Parathyroid adenoma (tissue), 2 donors: Measurements from ENCODE around the gene KRT35.

Experiments
- H2AFZ ChIP-seq: fragments of 300-600 bp; sonication (generic); one replicate; pipeline ENCODE4 v1.7.0; 2017; ENCODE audit warnings: antibody characterized with exemption, mild to moderate bottlenecking
- H3K27ac ChIP-seq: fragments of 300-600 bp; sonication (generic); one replicate; pipeline ENCODE4 v1.7.0; 2017
- H3K27me3 ChIP-seq: fragments of 300-600 bp; sonication (generic); one replicate; pipeline ENCODE4 v1.7.0; 2017; ENCODE audit warnings: low read length; ENCODE audit not compliant: control insufficient read depth, insufficient read depth
- H3K36me3 ChIP-seq: fragments of 300-600 bp; sonication (generic); one replicate; pipeline ENCODE4 v1.7.0; 2017; ENCODE audit warnings: low read length; ENCODE audit not compliant: control insufficient read depth, insufficient read depth
- H3K4me1 ChIP-seq: fragments of 300-600 bp; sonication (generic); one replicate; pipeline ENCODE4 v1.7.0; 2017; ENCODE audit warnings: control low read depth
- H3K4me2 ChIP-seq: fragments of 300-600 bp; sonication (generic); one replicate; pipeline ENCODE4 v1.7.0; 2017; ENCODE audit warnings: low read length
- H3K4me3 ChIP-seq: fragments of 300-600 bp; sonication (generic); one replicate; pipeline ENCODE4 v1.7.0; 2017; ENCODE audit warnings: low read depth, low read length
- H3K79me2 ChIP-seq: fragments of 300-600 bp; sonication (generic); one replicate; pipeline ENCODE4 v1.7.0; 2017; ENCODE audit warnings: control low read depth
- H3K9ac ChIP-seq: fragments of 300-600 bp; sonication (generic); one replicate; pipeline ENCODE4 v1.7.0; 2017; ENCODE audit warnings: mild to moderate bottlenecking
- H3K9me3 ChIP-seq: fragments of 300-600 bp; sonication (generic); one replicate; pipeline ENCODE4 v1.7.0; 2017; ENCODE audit warnings: low read length; ENCODE audit not compliant: control insufficient read depth
- CTCF ChIP-seq: fragments of 300-600 bp; sonication (generic); IDR thresholded peaks from one replicate; pipeline ENCODE4 v1.7.0; 2017; ENCODE audit warnings: antibody characterized with exemption, mild to moderate bottlenecking
- donor health status: primary hyperparathyroidism.

Gene KRT35

GRCh38 chr17:41486316-41486715 is 5.4 kb upstream of the KRT35 start:
- no peaks in the 10 kb centered on the region for H3K79me2 ChIP-seq
- TF ChIP-seq CTCF, result no peak
- no peaks in the 10 kb centered on the region for H3K4me1 ChIP-seq
- no peaks in the 10 kb centered on the region for H3K9me3 ChIP-seq
- H3K36me3 ChIP-seq, result no peaks in the 10 kb centered on the region
- H3K9ac ChIP-seq, result no peak overlapping the region
- no peaks in the 10 kb centered on the region for H3K27me3 ChIP-seq
- no peak overlapping the region for H3K4me2 ChIP-seq
- no peak overlapping the region for H3K4me3 ChIP-seq
- no peak overlapping the region for H3K27ac ChIP-seq
- no peak overlapping the region for H2AFZ ChIP-seq

- Histone ChIP-seq H3K4me2 (no peak overlapping the region), H3K27me3 (no peaks in the 10 kb centered on the region), H3K4me1 (no peaks in the 10 kb centered on the region), H3K4me3 (no peak overlapping the region), H3K79me2 (no peaks in the 10 kb centered on the region), H3K27ac (no peak overlapping the region), H3K36me3 (no peaks in the 10 kb centered on the region), H3K9me3 (no peaks in the 10 kb centered on the region), H3K9ac (no peak overlapping the region), H2AFZ (no peak overlapping the region)
- no peak for TF ChIP-seq CTCF
Observed at GRCh38 chr17:41484920-41485904, 4.3 kb upstream of the KRT35 start.

GRCh38 chr17:41483991-41484826 is 3.3 kb upstream of the KRT35 start:
- Histone ChIP-seq H3K27ac (no peak overlapping the region), H3K4me2 (no peak overlapping the region), H3K79me2 (no peaks in the 10 kb centered on the region), H3K4me3 (no peak overlapping the region), H3K9me3 (no peaks in the 10 kb centered on the region), H3K36me3 (no peaks in the 10 kb centered on the region), H3K27me3 (no peaks in the 10 kb centered on the region), H2AFZ (no peak overlapping the region), H3K9ac (no peak overlapping the region), H3K4me1 (no peaks in the 10 kb centered on the region)
- no peak for TF ChIP-seq CTCF

- Histone ChIP-seq H3K27ac (no peak overlapping the region), H3K9me3 (no peaks in the 10 kb centered on the region), H3K9ac (no peak overlapping the region), H3K4me2 (no peak overlapping the region), H3K4me3 (no peak overlapping the region), H2AFZ (no peak overlapping the region), H3K79me2 (no peaks in the 10 kb centered on the region), H3K4me1 (no peaks in the 10 kb centered on the region), H3K27me3 (no peaks in the 10 kb centered on the region), H3K36me3 (no peaks in the 10 kb centered on the region)
- TF ChIP-seq CTCF, result no peak
Observed at GRCh38 chr17:41483531-41483930, 2.6 kb upstream of the KRT35 start.
